MV-4-11 (cell line): Measurements from ENCODE around the gene RTBDN.
"Not testable (repeated sequence)": the region's sequence is repeated elsewhere in the genome, so short reads cannot be mapped to it uniquely, and the experiment has no call there.

ENCODE experiments used
- DNase-seq: peaks from one replicate; lab custom pipeline; 2025; lab: John Stamatoyannopoulos, UW

RTBDN gene

GRCh38 chr19:12817810-12818209 lies 16.6 kb downstream of the RTBDN start:
- not testable (repeated sequence) for DNase-seq

- not testable (repeated sequence) for DNase-seq
These were observed 17.2 kb downstream of the RTBDN start for GRCh38 chr19:12817188-12817587.

GRCh38 chr19:12815088-12815487 lies 19.3 kb downstream of the RTBDN start:
- no peak for DNase-seq

- peak; percentile 90 for DNase-seq
These were observed 27.9 kb downstream of the RTBDN start, which contains the start of gene RNASEH2A for GRCh38 chr19:12806242-12807081. RNASEH2A (plus strand) TSS chr19:12806584; CDS start chr19:12806674, 90 bp downstream.

- no peak for DNase-seq
These were observed 30.3 kb downstream of the RTBDN start for GRCh38 chr19:12804051-12804450.

- DNase-seq = no peak
These were observed 31.9 kb downstream of the RTBDN start for GRCh38 chr19:12802267-12803106.

- peak; percentile 75 for DNase-seq
These were observed 32.7 kb downstream of the RTBDN start, which contains the start of the genes PRDX2 and THSD8 for GRCh38 chr19:12801466-12802266. PRDX2 (minus strand) TSS chr19:12801800; CDS start chr19:12801261, 539 bp downstream. THSD8 (plus strand) TSS chr19:12802069; CDS start chr19:12802072, 3 bp downstream.

- DNase-seq = no peak
These were observed 33.4 kb downstream of the RTBDN start for GRCh38 chr19:12800923-12801465.

GRCh38 chr19:12800466-12800770 lies 34.0 kb downstream of the RTBDN start:
- no peak for DNase-seq

GRCh38 chr19:12799742-12800465 lies 34.5 kb downstream of the RTBDN start:
- no peak for DNase-seq

- DNase-seq = not testable (repeated sequence)
These were observed 36.8 kb downstream of the RTBDN start for GRCh38 chr19:12797607-12798006.

GRCh38 chr19:12797141-12797587 lies 37.2 kb downstream of the RTBDN start:
- DNase-seq = no peak

- peak; percentile 83 for DNase-seq
These were observed 38.0 kb downstream of the RTBDN start for GRCh38 chr19:12796146-12797071.

GRCh38 chr19:12794971-12795381 lies 39.4 kb downstream of the RTBDN start:
- DNase-seq = no peak

GRCh38 chr19:12794196-12794941 lies 40.0 kb downstream of the RTBDN start:
- no peak for DNase-seq

- peak; percentile 93 for DNase-seq
These were observed 40.8 kb downstream of the RTBDN start for GRCh38 chr19:12793290-12794195.

- no peak for DNase-seq
These were observed 41.5 kb downstream of the RTBDN start for GRCh38 chr19:12792853-12793289.
